GM12878 (cell line): ENCODE results near the gene FAM219A.

ENCODE experiments used
- POLR2A ChIP-seq: IDR thresholded peaks from 2 replicates; pipeline ENCODE4 v1.6.1; 2011; ENCODE audit warnings: low read depth, mild to moderate bottlenecking, low read length
- RAD21 ChIP-seq: IDR thresholded peaks from 2 replicates; pipeline ENCODE4 v1.6.1; 2011; ENCODE audit warnings: mild to moderate bottlenecking, low read depth, low read length, moderate library complexity; ENCODE audit not compliant: insufficient read depth
- TF ChIP-seq, protein P1 (sequence below), 3 experiments: IDR thresholded peaks in 2 of 3; conservative IDR thresholded peaks in 1 of 3; 2 replicates each; pipeline ENCODE4 v1.5.1; 2011; ENCODE audit warnings: low read depth in 3 of 3, low read length in 3 of 3, mild to moderate bottlenecking in 3 of 3, control low read depth in 2 of 3, moderate library complexity in 2 of 3, inconsistent platforms in 1 of 3, mixed read lengths in 1 of 3; ENCODE audit not compliant: control insufficient read depth in 2 of 3, insufficient read depth in 1 of 3; ENCODE audit errors: extremely low read depth in 1 of 3

- TF ChIP-seq, protein P1, sequence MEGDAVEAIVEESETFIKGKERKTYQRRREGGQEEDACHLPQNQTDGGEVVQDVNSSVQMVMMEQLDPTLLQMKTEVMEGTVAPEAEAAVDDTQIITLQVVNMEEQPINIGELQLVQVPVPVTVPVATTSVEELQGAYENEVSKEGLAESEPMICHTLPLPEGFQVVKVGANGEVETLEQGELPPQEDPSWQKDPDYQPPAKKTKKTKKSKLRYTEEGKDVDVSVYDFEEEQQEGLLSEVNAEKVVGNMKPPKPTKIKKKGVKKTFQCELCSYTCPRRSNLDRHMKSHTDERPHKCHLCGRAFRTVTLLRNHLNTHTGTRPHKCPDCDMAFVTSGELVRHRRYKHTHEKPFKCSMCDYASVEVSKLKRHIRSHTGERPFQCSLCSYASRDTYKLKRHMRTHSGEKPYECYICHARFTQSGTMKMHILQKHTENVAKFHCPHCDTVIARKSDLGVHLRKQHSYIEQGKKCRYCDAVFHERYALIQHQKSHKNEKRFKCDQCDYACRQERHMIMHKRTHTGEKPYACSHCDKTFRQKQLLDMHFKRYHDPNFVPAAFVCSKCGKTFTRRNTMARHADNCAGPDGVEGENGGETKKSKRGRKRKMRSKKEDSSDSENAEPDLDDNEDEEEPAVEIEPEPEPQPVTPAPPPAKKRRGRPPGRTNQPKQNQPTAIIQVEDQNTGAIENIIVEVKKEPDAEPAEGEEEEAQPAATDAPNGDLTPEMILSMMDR (IDR thresholded peaks at IDR 0.05 in 2 of 3, conservative IDR thresholded peaks at IDR 0.05 in 1 of 3; ENCODE audit: control insufficient read depth in 2 of 3, extremely low read depth in 1 of 3, insufficient read depth in 1 of 3, low read depth in 3 of 3, low read length in 3 of 3), result no peak
- TF ChIP-seq RAD21, result no peak
- TF ChIP-seq POLR2A, result no peak
Observed at GRCh38 chr9:34442770-34443169, 15.6 kb downstream of the FAM219A start.
